H1 (cell line): Measurements from ENCODE around the gene SCAMP2. TPM values are rescaled to one million over a fixed set of nuclear protein-coding genes. Genes with fewer than 3 reads are reported as not detected.

ENCODE experiments used
- CTCF ChIA-PET: fragments of 300-600 bp; sonication (Branson Sonifier 250); formaldehyde crosslinking; loops from one replicate; lab custom pipeline; 2021; ENCODE audit not compliant: partially characterized antibody; lab: Charles Lee
- POLR2A ChIA-PET: fragments of 300-600 bp; sonication (Branson Sonifier 250); formaldehyde crosslinking; loops from one replicate; lab custom pipeline; 2021; ENCODE audit warnings: inconsistent platforms; ENCODE audit not compliant: partially characterized antibody; lab: Charles Lee
- DNase-seq, 2 experiments: peaks; one replicate each; pipeline versions ENCODE4 v3.0.0 to v3.0.0-alpha.2; 2010 to 2022; ENCODE audit warnings: low spot score in 2 of 2, low read depth in 1 of 2, mixed read lengths in 1 of 2
- FAIRE-seq: peaks from 2 replicates; lab custom pipeline; 2011; peaks lifted over from hg19 to GRCh38; lab: Jason Lieb, UNC
- H2AFZ ChIP-seq: 2 replicates; pipeline ENCODE4 v1.8.1; 2012; ENCODE audit warnings: low read length, inconsistent platforms
- H2AK5ac ChIP-seq: 2 replicates; pipeline ENCODE4 v1.6.1; 2013; ENCODE audit warnings: low read depth, low read length
- H2BK120ac ChIP-seq: replicated peaks from 2 replicates; pipeline ENCODE3; 2013; ENCODE audit warnings: low read depth, low read length, inconsistent platforms
- H2BK12ac ChIP-seq: 2 replicates; pipeline ENCODE4 v1.6.1; 2013; ENCODE audit warnings: low read depth, low read length
- H2BK15ac ChIP-seq: 2 replicates; pipeline ENCODE4 v1.6.1; 2013; ENCODE audit warnings: low read length
- H2BK20ac ChIP-seq: 2 replicates; pipeline ENCODE4 v1.6.1; 2013; ENCODE audit warnings: low read length
- H2BK5ac ChIP-seq: 2 replicates; pipeline ENCODE4 v1.6.1; 2013; ENCODE audit warnings: low read depth, low read length
- H3K14ac ChIP-seq: 2 replicates; pipeline ENCODE4 v1.6.1; 2013; ENCODE audit warnings: inconsistent platforms; ENCODE audit not compliant: insufficient read length
- H3K18ac ChIP-seq: 2 replicates; pipeline ENCODE4 v1.6.1; 2013; ENCODE audit warnings: low read length; ENCODE audit errors: extremely low read depth
- H3K23ac ChIP-seq: 2 replicates; pipeline ENCODE4 v1.6.1; 2013; ENCODE audit warnings: inconsistent platforms; ENCODE audit not compliant: insufficient read length
- H3K23me2 ChIP-seq: 2 replicates; pipeline ENCODE4 v1.6.1; 2013; ENCODE audit warnings: low read depth, low read length
- H3K27ac ChIP-seq: 2 replicates; pipeline ENCODE4 v1.6.1; 2011; ENCODE audit warnings: low read depth, low read length, inconsistent platforms
- H3K27me3 ChIP-seq, 4 experiments: replicated peaks in 1 of 4; 1 replicate in 1 of 4; 2 replicates in 3 of 4; pipeline versions ENCODE4 v1.6.1 to v1.8.1; 2011 to 2013; ENCODE audit warnings: low read length in 3 of 4, mild to moderate bottlenecking in 3 of 4, inconsistent platforms in 2 of 4, mixed read lengths in 2 of 4, moderate library complexity in 1 of 4; ENCODE audit not compliant: control insufficient read depth in 3 of 4, insufficient read depth in 3 of 4; ENCODE audit errors: extremely low read depth in 1 of 4
- H3K36me3 ChIP-seq, 4 experiments: 2 replicates each; pipeline versions ENCODE4 v1.6.1 to v1.8.1; 2011 to 2013; ENCODE audit warnings: mild to moderate bottlenecking in 4 of 4, low read length in 3 of 4, moderate library complexity in 2 of 4, control low read depth in 1 of 4, inconsistent platforms in 1 of 4; ENCODE audit not compliant: insufficient read depth in 4 of 4, control insufficient read depth in 2 of 4
- H3K4ac ChIP-seq: replicated peaks from 2 replicates; pipeline ENCODE3; 2013; ENCODE audit warnings: low read length, low read depth, mixed read lengths, inconsistent platforms; ENCODE audit not compliant: insufficient read length
- H3K4me1 ChIP-seq, 4 experiments: replicated peaks in 1 of 4; 1 replicate in 1 of 4; 2 replicates in 3 of 4; pipeline versions ENCODE4 v1.6.1 to v1.8.1; 2011 to 2013; ENCODE audit warnings: low read length in 3 of 4, inconsistent platforms in 2 of 4, mixed read lengths in 1 of 4; ENCODE audit not compliant: insufficient read depth in 4 of 4, control insufficient read depth in 3 of 4
- H3K4me2 ChIP-seq, 2 experiments: 2 replicates each; pipeline versions ENCODE4 v1.6.1 to v1.8.1; 2011 to 2013; ENCODE audit warnings: low read depth in 2 of 2, low read length in 2 of 2, control low read depth in 1 of 2, inconsistent platforms in 1 of 2, mild to moderate bottlenecking in 1 of 2; ENCODE audit not compliant: insufficient read depth in 1 of 2
- H3K4me3 ChIP-seq, 4 experiments: fragments of 200-600, 300-600 bp in 1 of 4; sonication (generic), shearing (Covaris generic), sonication (Bioruptor Twin) in 1 of 4; 2 replicates each; pipeline versions ENCODE4 v1.5.1 to v1.8.1; 2011 to 2016; ENCODE audit warnings: low read length in 4 of 4, low read depth in 3 of 4, control low read depth in 2 of 4, inconsistent platforms in 2 of 4, mild to moderate bottlenecking in 2 of 4, mixed read lengths in 1 of 4, moderate library complexity in 1 of 4; ENCODE audit not compliant: insufficient read depth in 2 of 4; ENCODE audit errors: extremely low read depth in 1 of 4
- H3K56ac ChIP-seq: replicated peaks from 2 replicates; pipeline ENCODE3; 2013; ENCODE audit warnings: low read depth, mild to moderate bottlenecking, mixed read lengths, low read length, inconsistent platforms; ENCODE audit not compliant: insufficient read length
- H3K79me1 ChIP-seq: 2 replicates; pipeline ENCODE4 v1.6.1; 2013; ENCODE audit warnings: low read depth, low read length, control low read depth
- H3K79me2 ChIP-seq, 2 experiments: 2 replicates each; pipeline versions ENCODE4 v1.6.1 to v1.8.1; 2012 to 2013; ENCODE audit warnings: low read length in 2 of 2, mild to moderate bottlenecking in 2 of 2, inconsistent platforms in 1 of 2; ENCODE audit not compliant: insufficient read depth in 2 of 2, control insufficient read depth in 1 of 2
- H3K9ac ChIP-seq, 4 experiments: replicated peaks in 1 of 4; 1 replicate in 1 of 4; 2 replicates in 3 of 4; pipeline versions ENCODE4 v1.6.1 to v1.8.1; 2011 to 2013; ENCODE audit warnings: low read depth in 3 of 4, low read length in 3 of 4, control low read depth in 2 of 4, mild to moderate bottlenecking in 2 of 4, moderate library complexity in 2 of 4, inconsistent platforms in 1 of 4; ENCODE audit errors: extremely low read depth in 1 of 4
- H3K9me3 ChIP-seq, 2 experiments: 2 replicates each; pipeline versions ENCODE4 v1.6.1 to v1.8.1; 2012 to 2013; ENCODE audit warnings: mild to moderate bottlenecking in 2 of 2, moderate library complexity in 2 of 2, control low read depth in 1 of 2, inconsistent platforms in 1 of 2, low read depth in 1 of 2, low read length in 1 of 2, mixed read lengths in 1 of 2; ENCODE audit not compliant: insufficient read depth in 2 of 2
- H4K20me1 ChIP-seq, 2 experiments: replicated peaks in 1 of 2; 2 replicates each; pipeline versions ENCODE3 to v1.8.1; 2011 to 2013; ENCODE audit warnings: inconsistent platforms in 2 of 2, low read length in 2 of 2, mild to moderate bottlenecking in 1 of 2; ENCODE audit not compliant: insufficient read depth in 2 of 2, control insufficient read depth in 1 of 2
- H4K5ac ChIP-seq: 2 replicates; pipeline ENCODE4 v1.6.1; 2013; ENCODE audit warnings: low read length, low read depth, mixed read lengths, inconsistent platforms; ENCODE audit not compliant: insufficient read length
- H4K8ac ChIP-seq: 2 replicates; pipeline ENCODE4 v1.8.0; 2013; ENCODE audit warnings: mild to moderate bottlenecking, moderate library complexity, low read length, inconsistent platforms; ENCODE audit not compliant: insufficient read depth; ENCODE audit errors: extremely low read depth
- H4K91ac ChIP-seq: replicated peaks from 2 replicates; pipeline ENCODE3; 2013; ENCODE audit warnings: low read length, mixed read lengths, inconsistent platforms; ENCODE audit not compliant: insufficient read length
- CREB1 ChIP-seq: IDR thresholded peaks from 2 replicates; pipeline ENCODE4 v1.6.1; 2012; ENCODE audit warnings: inconsistent platforms
- GTF2F1 ChIP-seq: IDR thresholded peaks from 2 replicates; pipeline ENCODE4 v1.6.1; 2012; ENCODE audit warnings: low read depth, low read length, improper control_type of control experiment, borderline replicate concordance
- HDAC6 ChIP-seq: IDR thresholded peaks from one replicate; pipeline ENCODE4 v1.7.1; 2012; ENCODE audit warnings: low read depth, mild to moderate bottlenecking, inconsistent platforms, low read length, moderate library complexity
- POLR2AphosphoS5 ChIP-seq: IDR thresholded peaks from 2 replicates; pipeline ENCODE4 v1.6.1; 2011; ENCODE audit warnings: low read depth, low read length
- RNF2 ChIP-seq: fragments of 200-900, 300-1000 bp; sonication (generic); IDR thresholded peaks from 2 replicates; pipeline ENCODE4 v1.7.1; 2016; ENCODE audit warnings: borderline replicate concordance, low read depth, mild to moderate bottlenecking, antibody characterized with exemption, low read length; ENCODE audit not compliant: poor library complexity, severe bottlenecking; ENCODE audit errors: missing control alignments
- SAP30 ChIP-seq: fragments of 300-600 bp; sonication (generic); IDR thresholded peaks from 2 replicates; pipeline ENCODE4 v1.7.1; 2012; ENCODE audit warnings: low read length, moderate library complexity, mild to moderate bottlenecking, inconsistent platforms; ENCODE audit not compliant: insufficient read depth, insufficient replicate concordance
- SP2 ChIP-seq: IDR thresholded peaks from 2 replicates; pipeline ENCODE4 v1.6.1; 2012; ENCODE audit warnings: mild to moderate bottlenecking, low read length, inconsistent platforms
- SUZ12 ChIP-seq: fragments of 200-600 bp; sonication (generic); IDR thresholded peaks from 2 replicates; pipeline ENCODE4 v1.6.1; 2012; ENCODE audit warnings: mild to moderate bottlenecking, inconsistent platforms, low read length, moderate library complexity, mixed read lengths
- TAF1 ChIP-seq: IDR thresholded peaks from 2 replicates; pipeline ENCODE4 v1.6.1; 2011; ENCODE audit warnings: mild to moderate bottlenecking, low read depth, low read length
- WGBS, 2 experiments: shearing (Covaris generic) in 1 of 2; methylation state at CpG; one replicate each; pipeline versions ENCODE4 v1.1.6 to v1.1.7; 2013 to 2015; ENCODE audit warnings: low lambda C conversion rate in 2 of 2, mixed read lengths in 2 of 2, inconsistent platforms in 1 of 2, low coverage in 1 of 2, missing lambda C conversion rate in 1 of 2; ENCODE audit not compliant: insufficient replicate concordance in 2 of 2, insufficient coverage in 1 of 2, insufficient read length in 1 of 2; ENCODE audit errors: extremely low coverage in 1 of 2, missing lambda C conversion rate in 1 of 2; 5-methylcytosine and 5-hydroxymethylcytosine counted together
- polyA plus RNA-seq, 7 experiments: library from polyadenylated mRNA; depleted of rRNA in 3 of 7; stranded (reverse) in 5 of 7; unstranded in 2 of 7; fragments of >200 nt in 5 of 7; fragments of 200-250 nt in 2 of 7; gene quantifications; 1 replicate in 5 of 7; 2 replicates in 1 of 7; 4 replicates in 1 of 7; pipeline versions ENCODE4 v1.2.1 to v1.2.3, GENCODE V29; 2011 to 2013; ENCODE audit warnings: missing spikeins in 2 of 7, mixed read lengths in 2 of 7
- total RNA-seq: library from RNA; stranded (reverse); fragmentation: NEBNext Ultra II Directional; extraction: Animal tissue kit (Norgen Biotek cat#: 25700); gene quantifications from 2 replicates; pipeline ENCODE4 v1.2.1, GENCODE V29; 2021
- TF ChIP-seq, protein P1 (sequence below): IDR thresholded peaks from 2 replicates; pipeline ENCODE4 v1.6.1; 2011; ENCODE audit warnings: low read depth, mild to moderate bottlenecking, low read length; ENCODE audit not compliant: insufficient read depth
- TF ChIP-seq, protein P2 (sequence below), 3 experiments: IDR thresholded peaks; 1 replicate in 2 of 3; 2 replicates in 1 of 3; pipeline versions ENCODE4 v1.5.1 to v1.6.1; 2011; ENCODE audit warnings: low read length in 3 of 3, mild to moderate bottlenecking in 3 of 3, inconsistent platforms in 2 of 3, low read depth in 1 of 3, moderate library complexity in 1 of 3; ENCODE audit not compliant: insufficient read depth in 1 of 3; ENCODE audit errors: control extremely low read depth in 1 of 3

Gene SCAMP2
- total and polyA plus RNA-seq, 2 of the 8 experiments (the other 6 are each of a cell fraction or from before 2014, with no cell fraction given) = 41.7 to 131 TPM

DNA sequence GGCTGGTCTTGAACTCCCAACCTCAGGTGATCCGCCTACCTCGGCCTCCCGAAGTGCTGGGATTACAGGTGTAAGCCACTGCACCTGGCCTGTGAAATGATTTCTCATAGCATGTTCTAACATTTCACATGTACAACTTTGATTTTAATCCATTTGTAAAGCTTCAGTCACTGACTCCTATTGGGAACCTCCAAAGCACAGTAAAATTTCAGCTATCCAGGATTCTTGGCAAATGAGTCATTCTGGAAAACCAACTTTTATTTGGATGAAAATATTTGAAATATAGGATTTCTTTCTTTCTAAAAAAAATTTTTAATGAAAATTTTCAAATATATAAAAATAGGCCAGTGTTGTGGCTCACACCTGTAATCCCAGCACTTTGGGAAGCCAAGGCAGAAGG lies 63.2 kb downstream of the SCAMP2 start:
- Histone ChIP-seq H2BK5ac (no peak overlapping the region), H2BK12ac (no peak overlapping the region), H3K23ac (no peak overlapping the region), H3K79me1 (no peaks in the 10 kb centered on the region), H3K9ac (no peak overlapping the region), H3K56ac (no peak overlapping the region), H3K18ac (no peak overlapping the region), H3K27ac (no peak overlapping the region), H3K14ac (no peak overlapping the region), H3K36me3 (no peaks in the 10 kb centered on the region), H3K27me3 (no peaks in the 10 kb centered on the region), H2BK15ac (no peak overlapping the region), H2AK5ac (no peak overlapping the region), H3K23me2 (no peaks in the 10 kb centered on the region), H4K20me1 (no peaks in the 10 kb centered on the region), H3K79me2 (no peaks in the 10 kb centered on the region), H4K5ac (no peak overlapping the region), H4K91ac (no peak overlapping the region), H2BK120ac (no peak overlapping the region), H2BK20ac (no peak overlapping the region), H3K4ac (no peak overlapping the region), H3K4me2 (no peak overlapping the region), H3K4me1 (peaks cover 0 to 2% (median 1%) of the 10 kb centered on the region in 4 experiments; a peak in 2 of 7 replicates), H3K9me3 (no peaks in the 10 kb centered on the region), H4K8ac (no peak overlapping the region), H3K4me3 (no peak overlapping the region), H2AFZ (no peak overlapping the region)
- no peak for FAIRE-seq
- ChIA-PET CTCF (interaction anchor here (0.9 to 10.2 kb wide), 16 partner anchors 9 to 178 kb away, joined by 3 to 113 read pairs (median 8); partner anchors contain the start of gene CPLX3), POLR2A (interaction anchor here (0.9 to 2.8 kb wide), 4 partner anchors 10 to 192 kb away, joined by 4 to 10 read pairs (median 6); partner anchors contain the start of gene CPLX3)
- WGBS, 2 experiments = 85% methylated on average over 3 of the region's 3 CpGs; no CpG with 5 or more reads in 1 of the 2 experiments
- no peak for DNase-seq
- TF ChIP-seq, protein P1, sequence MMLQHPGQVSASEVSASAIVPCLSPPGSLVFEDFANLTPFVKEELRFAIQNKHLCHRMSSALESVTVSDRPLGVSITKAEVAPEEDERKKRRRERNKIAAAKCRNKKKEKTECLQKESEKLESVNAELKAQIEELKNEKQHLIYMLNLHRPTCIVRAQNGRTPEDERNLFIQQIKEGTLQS = no peak
- TF ChIP-seq TAF1 (no peak), CREB1 (no peak), GTF2F1 (no peak), POLR2AphosphoS5 (no peak), HDAC6 (no peak), SP2 (no peak), SAP30 (no peak), SUZ12 (no peak), RNF2 (no peak)
- TF ChIP-seq, protein P2, sequence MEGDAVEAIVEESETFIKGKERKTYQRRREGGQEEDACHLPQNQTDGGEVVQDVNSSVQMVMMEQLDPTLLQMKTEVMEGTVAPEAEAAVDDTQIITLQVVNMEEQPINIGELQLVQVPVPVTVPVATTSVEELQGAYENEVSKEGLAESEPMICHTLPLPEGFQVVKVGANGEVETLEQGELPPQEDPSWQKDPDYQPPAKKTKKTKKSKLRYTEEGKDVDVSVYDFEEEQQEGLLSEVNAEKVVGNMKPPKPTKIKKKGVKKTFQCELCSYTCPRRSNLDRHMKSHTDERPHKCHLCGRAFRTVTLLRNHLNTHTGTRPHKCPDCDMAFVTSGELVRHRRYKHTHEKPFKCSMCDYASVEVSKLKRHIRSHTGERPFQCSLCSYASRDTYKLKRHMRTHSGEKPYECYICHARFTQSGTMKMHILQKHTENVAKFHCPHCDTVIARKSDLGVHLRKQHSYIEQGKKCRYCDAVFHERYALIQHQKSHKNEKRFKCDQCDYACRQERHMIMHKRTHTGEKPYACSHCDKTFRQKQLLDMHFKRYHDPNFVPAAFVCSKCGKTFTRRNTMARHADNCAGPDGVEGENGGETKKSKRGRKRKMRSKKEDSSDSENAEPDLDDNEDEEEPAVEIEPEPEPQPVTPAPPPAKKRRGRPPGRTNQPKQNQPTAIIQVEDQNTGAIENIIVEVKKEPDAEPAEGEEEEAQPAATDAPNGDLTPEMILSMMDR (IDR thresholded peaks at IDR 0.05; ENCODE audit: control extremely low read depth in 1 of 3, insufficient read depth in 1 of 3, low read depth in 1 of 3, low read length in 3 of 3) = no peak
